ENCODE measurements around the gene CD302.
"Not testable (repeated sequence)": the region's sequence is repeated elsewhere in the genome, so short reads cannot be mapped to it uniquely, and the experiment has no call there.

Gene CD302

DNA sequence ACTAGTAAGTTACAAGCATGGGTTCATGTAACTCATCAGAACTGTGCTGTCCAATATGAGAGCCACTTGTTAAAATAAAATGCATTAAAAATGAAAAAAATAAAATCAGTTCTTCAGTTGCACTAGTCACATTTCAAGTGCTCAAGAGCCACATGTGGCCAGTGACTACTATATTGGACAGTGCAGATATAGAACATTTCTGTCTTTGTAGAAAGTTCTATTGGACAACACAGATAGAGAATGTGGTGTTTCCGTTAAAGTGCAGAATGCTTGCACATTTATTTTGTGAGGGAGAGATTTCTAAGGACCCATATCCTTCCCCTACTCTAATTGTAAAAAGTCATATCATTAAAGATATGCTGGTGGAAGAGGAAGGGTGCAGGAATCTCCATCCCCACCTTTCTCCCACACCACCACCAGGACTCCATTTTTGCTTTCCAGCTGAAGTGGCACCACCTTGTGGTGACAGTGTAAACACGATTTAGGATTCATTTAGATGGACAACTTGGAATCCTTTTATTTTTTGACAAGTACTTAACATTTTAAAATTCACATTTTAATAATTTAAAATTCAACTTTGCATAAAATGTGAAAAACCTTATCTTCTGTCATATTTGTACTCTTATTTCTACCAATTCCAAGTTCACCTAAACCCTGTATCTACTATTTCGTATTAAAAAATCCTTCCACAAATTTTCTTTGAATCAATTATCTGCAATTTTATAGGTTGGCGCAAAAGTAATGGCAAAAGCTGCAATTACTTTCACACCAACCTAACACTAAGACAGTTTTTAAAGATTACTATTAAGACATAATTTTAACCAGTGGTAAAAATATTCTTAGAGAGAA is 9.4 kb upstream of the CD302 start:
- no peak for TF ChIP-seq JUND (IDR thresholded peaks at IDR 0.05; ENCODE audit: low read depth)
- in situ Hi-C loops (cut with HindIII; ENCODE audit: low pct_unique_long_range_greater_than_20kb, low sequenced_read_pairs), result no loop called here
- peak; percentile 33 to 68 for DNase-seq (ENCODE audit: low read depth in 1 of 2, low spot score in 1 of 2)

DNA sequence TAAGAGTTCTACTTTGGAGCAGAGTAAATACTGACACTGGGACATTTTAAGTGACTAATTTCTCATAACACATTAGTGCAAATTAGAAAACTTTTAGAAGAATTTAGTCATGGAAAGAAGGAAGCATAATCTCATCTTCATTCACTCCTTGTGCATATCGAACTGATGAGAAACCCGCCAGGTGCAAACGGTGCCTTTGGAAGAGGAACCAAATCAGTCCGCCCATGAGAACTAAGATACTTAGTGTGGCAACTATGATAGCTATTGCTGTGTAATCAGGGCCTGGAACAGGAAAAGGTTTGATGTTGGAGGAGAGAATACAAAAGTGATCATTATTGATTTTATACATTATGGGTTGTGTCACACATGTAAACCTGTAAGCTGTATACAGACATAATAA is 6.9 kb upstream of the CD302 start:
- TF ChIP-seq JUND (IDR thresholded peaks at IDR 0.05; ENCODE audit: low read depth), result no peak
- DNase-seq (ENCODE audit: low read depth in 1 of 2, low spot score in 1 of 2), result no peak
- in situ Hi-C loops (cut with HindIII; ENCODE audit: low pct_unique_long_range_greater_than_20kb, low sequenced_read_pairs), result no loop called here

- no peak for DNase-seq (ENCODE audit: low read depth in 1 of 2, low spot score in 1 of 2)
- TF ChIP-seq JUND (IDR thresholded peaks at IDR 0.05; ENCODE audit: low read depth), result no peak
- in situ Hi-C loops (cut with HindIII; ENCODE audit: low pct_unique_long_range_greater_than_20kb, low sequenced_read_pairs), result no loop called here
These were observed 5.4 kb upstream of the CD302 start for GRCh38 chr2:159803235-159803962.

DNA sequence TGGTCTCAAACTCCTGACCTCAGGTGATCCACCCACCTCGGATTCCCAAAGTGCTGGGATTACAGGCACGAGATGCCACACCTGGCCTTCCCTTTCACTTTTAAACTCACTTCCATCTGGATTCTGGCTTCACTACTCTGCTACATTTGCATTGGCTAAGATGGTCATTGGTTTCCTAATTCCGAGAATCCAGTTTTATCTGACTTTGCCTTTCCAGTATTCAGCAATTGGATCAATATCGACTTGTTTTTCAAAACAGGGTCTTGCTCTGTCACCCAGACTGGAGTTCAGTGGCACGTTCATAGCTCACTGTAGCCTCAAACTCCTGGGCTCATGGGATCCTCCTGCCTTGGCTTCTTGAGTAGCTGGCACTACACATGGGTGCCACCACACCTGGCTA is 4.7 kb upstream of the CD302 start:
- no peak for DNase-seq (ENCODE audit: low read depth in 1 of 2, low spot score in 1 of 2)
- in situ Hi-C loops (cut with HindIII; ENCODE audit: low pct_unique_long_range_greater_than_20kb, low sequenced_read_pairs), result no loop called here
- TF ChIP-seq JUND (IDR thresholded peaks at IDR 0.05; ENCODE audit: low read depth), result no peak

GRCh38 chr2:159799833-159800232 is 1.8 kb upstream of the CD302 start:
- no peak for DNase-seq (ENCODE audit: low read depth in 1 of 2, low spot score in 1 of 2)
- TF ChIP-seq JUND (IDR thresholded peaks at IDR 0.05; ENCODE audit: low read depth), result no peak
- in situ Hi-C loops (cut with HindIII; ENCODE audit: low pct_unique_long_range_greater_than_20kb, low sequenced_read_pairs), result no loop called here

- no peak for TF ChIP-seq JUND (IDR thresholded peaks at IDR 0.05; ENCODE audit: low read depth)
- in situ Hi-C loops (cut with HindIII; ENCODE audit: low pct_unique_long_range_greater_than_20kb, low sequenced_read_pairs), result no loop called here
- DNase-seq (ENCODE audit: low read depth in 1 of 2, low spot score in 1 of 2), result no peak
These were observed 343 bp upstream of the CD302 start for GRCh38 chr2:159798376-159798725.

- DNase-seq (ENCODE audit: low read depth in 1 of 2, low spot score in 1 of 2), result no peak
- in situ Hi-C loops (cut with HindIII; ENCODE audit: low pct_unique_long_range_greater_than_20kb, low sequenced_read_pairs), result no loop called here
- TF ChIP-seq JUND (IDR thresholded peaks at IDR 0.05; ENCODE audit: low read depth), result no peak
These were observed 824 bp downstream of the CD302 start for GRCh38 chr2:159797225-159797542.

DNA sequence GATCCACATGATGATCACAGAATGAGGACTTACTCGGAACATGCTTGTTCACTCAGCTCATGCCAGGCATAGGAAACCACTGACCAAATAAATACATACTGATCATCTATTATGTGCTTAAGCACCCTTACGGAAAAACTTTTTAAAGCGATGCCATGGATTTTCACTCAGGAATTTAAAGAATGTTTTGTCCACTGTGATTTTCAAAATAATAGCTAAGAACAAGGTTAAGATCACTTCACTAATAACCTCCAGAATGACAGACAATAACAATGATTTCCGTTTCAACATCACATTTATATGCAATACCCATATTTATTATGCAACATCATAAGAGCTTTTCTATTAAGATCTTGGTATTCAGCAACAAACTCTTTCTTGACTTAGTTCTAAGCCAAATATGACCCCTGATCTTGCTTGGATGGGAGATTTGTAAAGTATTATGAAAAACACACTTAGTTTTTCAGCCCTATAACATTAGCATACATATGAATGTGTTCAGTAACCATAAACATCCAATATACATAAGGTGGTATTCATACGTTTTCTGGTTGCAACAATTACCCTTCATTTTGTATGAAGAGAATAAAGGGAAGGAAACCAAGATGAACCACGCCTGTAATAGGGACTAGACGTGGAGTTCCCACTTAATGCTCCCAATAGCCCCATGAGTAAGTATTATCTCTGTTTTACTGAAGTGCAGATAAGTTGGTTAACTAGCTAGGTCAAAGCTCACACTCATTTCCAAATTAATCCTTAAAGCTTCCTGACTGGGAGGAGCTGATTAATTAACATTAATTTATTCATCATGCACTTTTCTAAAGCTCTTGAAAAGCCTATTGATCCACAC is 1.9 kb downstream of the CD302 start:
- in situ Hi-C loops (cut with HindIII; ENCODE audit: low pct_unique_long_range_greater_than_20kb, low sequenced_read_pairs), result no loop called here
- TF ChIP-seq JUND (IDR thresholded peaks at IDR 0.05; ENCODE audit: low read depth), result no peak
- no peak for DNase-seq (ENCODE audit: low read depth in 1 of 2, low spot score in 1 of 2)

DNA sequence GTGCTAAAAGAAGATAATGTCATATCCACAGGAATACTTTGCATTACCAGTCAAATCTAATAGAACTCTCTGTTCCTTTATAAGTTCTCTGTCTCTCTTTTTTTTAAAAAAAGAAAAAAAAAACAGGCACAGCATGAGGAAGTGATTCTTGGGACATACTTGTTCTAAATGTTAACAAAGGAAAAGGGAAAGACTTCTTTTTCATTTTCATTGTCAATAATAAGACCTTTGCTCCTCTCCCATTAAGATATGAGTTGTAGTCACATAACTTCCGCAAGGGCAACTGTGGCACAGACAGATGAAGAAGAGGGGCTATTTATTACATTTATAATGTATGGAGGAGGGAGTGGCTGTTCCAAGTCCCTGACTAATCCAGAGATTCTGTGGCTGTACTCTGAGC is 4.7 kb downstream of the CD302 start:
- no peak for DNase-seq (ENCODE audit: low read depth in 1 of 2, low spot score in 1 of 2)
- TF ChIP-seq JUND (IDR thresholded peaks at IDR 0.05; ENCODE audit: low read depth), result no peak
- in situ Hi-C loops (cut with HindIII; ENCODE audit: low pct_unique_long_range_greater_than_20kb, low sequenced_read_pairs), result no loop called here

- no peak for TF ChIP-seq JUND (IDR thresholded peaks at IDR 0.05; ENCODE audit: low read depth)
- DNase-seq (ENCODE audit: low read depth in 1 of 2, low spot score in 1 of 2), result no peak
- in situ Hi-C loops (cut with HindIII; ENCODE audit: low pct_unique_long_range_greater_than_20kb, low sequenced_read_pairs), result no loop called here
These were observed 5.4 kb downstream of the CD302 start for GRCh38 chr2:159792599-159792998.

DNA sequence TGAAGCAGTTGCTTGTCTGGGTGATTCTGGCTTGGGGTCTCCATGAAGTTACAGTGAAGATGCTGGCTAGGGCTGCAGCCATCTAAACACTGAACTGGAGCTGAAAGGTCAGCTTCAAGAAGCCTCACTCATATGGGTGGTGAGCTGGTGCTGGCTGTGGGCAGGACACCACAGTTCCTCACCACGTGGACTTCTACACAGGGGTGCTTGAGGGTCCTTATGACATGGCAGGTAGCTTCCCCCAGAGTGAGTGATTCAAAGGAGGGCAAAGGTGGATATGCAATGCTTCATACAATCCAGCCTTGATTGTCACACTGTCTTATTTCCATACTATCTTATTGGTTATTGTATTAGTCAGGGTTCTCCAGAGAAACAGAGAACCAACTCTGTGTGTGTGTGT is 6.0 kb downstream of the CD302 start:
- TF ChIP-seq JUND (IDR thresholded peaks at IDR 0.05; ENCODE audit: low read depth), result no peak
- no peak for DNase-seq (ENCODE audit: low read depth in 1 of 2, low spot score in 1 of 2)
- in situ Hi-C loops (cut with HindIII; ENCODE audit: low pct_unique_long_range_greater_than_20kb, low sequenced_read_pairs), result no loop called here

- no peak for TF ChIP-seq JUND (IDR thresholded peaks at IDR 0.05; ENCODE audit: low read depth)
- in situ Hi-C loops (cut with HindIII; ENCODE audit: low pct_unique_long_range_greater_than_20kb, low sequenced_read_pairs), result no loop called here
- no peak for DNase-seq (ENCODE audit: low read depth in 1 of 2, low spot score in 1 of 2)
These were observed 7.7 kb downstream of the CD302 start for GRCh38 chr2:159790323-159790722.

- in situ Hi-C loops (cut with HindIII; ENCODE audit: low pct_unique_long_range_greater_than_20kb, low sequenced_read_pairs), result no loop called here
- peak in 1 of 2 experiments; percentile 80 for DNase-seq (ENCODE audit: low read depth in 1 of 2, low spot score in 1 of 2)
These were observed 9.8 kb downstream of the CD302 start for GRCh38 chr2:159788253-159788652.

DNA sequence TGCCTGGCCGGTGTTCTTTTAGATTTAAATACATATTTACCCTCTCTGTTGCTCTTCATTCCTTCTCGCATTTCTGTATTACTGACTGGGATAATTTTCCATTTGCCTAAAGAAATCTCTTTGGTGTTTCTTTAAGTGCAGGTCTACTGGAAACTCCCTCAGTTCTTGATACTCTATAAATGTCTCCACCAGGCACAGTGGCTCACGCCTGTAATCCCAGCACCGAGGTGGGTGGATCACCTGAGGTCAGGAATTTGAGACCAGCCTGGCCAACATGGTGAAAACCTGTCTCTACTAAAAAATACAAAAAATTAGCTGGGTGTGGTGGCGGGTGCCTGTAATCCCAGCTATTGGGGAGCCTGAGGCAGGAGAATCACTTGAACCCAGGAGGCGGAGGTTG is 10.4 kb downstream of the CD302 start:
- in situ Hi-C loops (cut with HindIII; ENCODE audit: low pct_unique_long_range_greater_than_20kb, low sequenced_read_pairs); DNase-seq (ENCODE audit: low read depth in 1 of 2, low spot score in 1 of 2): not testable (repeated sequence)

More at GRCh38 chr2:159788253-159788652, 9.8 kb downstream of the CD302 start:
- no peak for TF ChIP-seq JUND (IDR thresholded peaks at IDR 0.05; ENCODE audit: low read depth)
